HEK293 (cell line): ENCODE data around the gene CISD1.

Experiments
- IKZF3 ChIP-seq: fragments of 450-650 bp; IDR thresholded peaks from 2 replicates; pipeline ENCODE4 v1.5.0; 2018; ENCODE audit warnings: missing biosample characterization, mild to moderate bottlenecking, missing genetic modification characterization, moderate library complexity
- ZNF140 ChIP-seq: fragments of 450-650 bp; formaldehyde crosslinking; IDR thresholded peaks from 2 replicates; pipeline ENCODE4 v1.5.1; 2016; ENCODE audit warnings: missing biosample characterization, missing genetic modification characterization
- ZNF707 ChIP-seq: fragments of 450-650 bp; formaldehyde crosslinking; IDR thresholded peaks from 2 replicates; pipeline ENCODE4 v1.5.1; 2016; ENCODE audit warnings: missing biosample characterization, missing genetic modification characterization
- TF ChIP-seq, protein P1 (sequence below): sonication (generic); formaldehyde crosslinking; IDR thresholded peaks from 2 replicates; pipeline ENCODE4 v1.8.1; 2022; ENCODE audit warnings: mild to moderate bottlenecking, moderate library complexity, missing genetic modification reagents
- TF ChIP-seq, protein P2 (sequence below): fragments of 450-650 bp; formaldehyde crosslinking; IDR thresholded peaks from 2 replicates; pipeline ENCODE4 v1.5.1; 2016; ENCODE audit warnings: missing biosample characterization, missing genetic modification characterization, low read depth

DNA sequence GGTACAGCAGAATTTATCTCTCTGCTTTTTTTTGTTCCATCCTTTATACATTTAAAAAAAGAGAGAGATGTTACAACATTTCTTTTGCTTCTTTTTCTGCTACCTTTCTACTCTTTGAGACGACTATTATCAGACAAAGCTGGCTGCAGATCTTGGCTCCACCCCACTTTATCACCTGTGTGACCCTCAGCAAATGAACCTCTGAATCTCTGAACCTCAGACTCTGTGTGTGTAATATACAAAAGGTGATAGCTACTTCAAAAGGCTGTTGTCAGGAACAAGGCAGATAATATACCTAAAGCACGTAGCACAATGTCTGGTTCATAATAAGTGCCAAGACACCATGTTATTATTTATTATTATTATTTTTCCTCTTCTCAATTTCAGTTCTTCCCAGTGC lies 33.3 kb downstream of the CISD1 start:
- TF ChIP-seq ZNF140 (tag by site-specific recombination) = no peak
- TF ChIP-seq, protein P1, sequence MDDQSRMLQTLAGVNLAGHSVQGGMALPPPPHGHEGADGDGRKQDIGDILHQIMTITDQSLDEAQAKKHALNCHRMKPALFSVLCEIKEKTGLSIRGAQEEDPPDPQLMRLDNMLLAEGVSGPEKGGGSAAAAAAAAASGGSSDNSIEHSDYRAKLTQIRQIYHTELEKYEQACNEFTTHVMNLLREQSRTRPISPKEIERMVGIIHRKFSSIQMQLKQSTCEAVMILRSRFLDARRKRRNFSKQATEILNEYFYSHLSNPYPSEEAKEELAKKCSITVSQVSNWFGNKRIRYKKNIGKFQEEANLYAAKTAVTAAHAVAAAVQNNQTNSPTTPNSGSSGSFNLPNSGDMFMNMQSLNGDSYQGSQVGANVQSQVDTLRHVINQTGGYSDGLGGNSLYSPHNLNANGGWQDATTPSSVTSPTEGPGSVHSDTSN (CRISPR knock-in tag) = no peak
- TF ChIP-seq, protein P2, sequence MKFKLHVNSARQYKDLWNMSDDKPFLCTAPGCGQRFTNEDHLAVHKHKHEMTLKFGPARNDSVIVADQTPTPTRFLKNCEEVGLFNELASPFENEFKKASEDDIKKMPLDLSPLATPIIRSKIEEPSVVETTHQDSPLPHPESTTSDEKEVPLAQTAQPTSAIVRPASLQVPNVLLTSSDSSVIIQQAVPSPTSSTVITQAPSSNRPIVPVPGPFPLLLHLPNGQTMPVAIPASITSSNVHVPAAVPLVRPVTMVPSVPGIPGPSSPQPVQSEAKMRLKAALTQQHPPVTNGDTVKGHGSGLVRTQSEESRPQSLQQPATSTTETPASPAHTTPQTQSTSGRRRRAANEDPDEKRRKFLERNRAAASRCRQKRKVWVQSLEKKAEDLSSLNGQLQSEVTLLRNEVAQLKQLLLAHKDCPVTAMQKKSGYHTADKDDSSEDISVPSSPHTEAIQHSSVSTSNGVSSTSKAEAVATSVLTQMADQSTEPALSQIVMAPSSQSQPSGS (tag by site-specific recombination) = no peak
- TF ChIP-seq ZNF707 (tag by site-specific recombination) = no peak
- no peak for TF ChIP-seq IKZF3 (tag by site-specific recombination)
